Adrenal gland (tissue), 5 donors: Measurements from ENCODE around the gene ASCL2.

Experiments
- CTCF ChIP-seq, 6 experiments: fragments of 450-650 bp in 4 of 6; fragments of 200-600 bp in 2 of 6; sonication (generic) in 1 of 6; IDR thresholded peaks; 1 replicate in 5 of 6; 2 replicates in 1 of 6; pipeline versions ENCODE4 v1.5.1 to v1.8.0; 2016 to 2021; ENCODE audit warnings: antibody characterized with exemption in 6 of 6, mild to moderate bottlenecking in 2 of 6, moderate library complexity in 1 of 6
- POLR2A ChIP-seq, 2 donors: fragments of 450-650 bp; IDR thresholded peaks; one replicate each; pipeline ENCODE4 v1.6.1; 2017; ENCODE audit warnings: antibody characterized with exemption in 2 of 2, mild to moderate bottlenecking in 2 of 2, moderate library complexity in 1 of 2
- donor health status: DM: no; HTN: no; CAD: no.

- no peak for TF ChIP-seq CTCF (IDR thresholded peaks at IDR 0.05)
- no peak for TF ChIP-seq POLR2A (IDR thresholded peaks at IDR 0.05)
Measured at GRCh38 chr11:2314136-2314524, 43.7 kb upstream of the ASCL2 start.
